HG02884 (cell line): ENCODE measurements around the gene ALAS2.
"Not testable (repeated sequence)": the region's sequence is repeated elsewhere in the genome, so short reads cannot be mapped to it uniquely, and the experiment has no call there.

Experiments
- ATAC-seq: cut with Tn5 transposase; IDR thresholded peaks from one replicate; pipeline ENCODE4 v1.9.1; 2021; ENCODE audit warnings: mild to moderate bottlenecking, moderate library complexity; ENCODE audit not compliant: unreplicated experiment

The ALAS2 gene

GRCh38 chrX:55006827-55007621 is 23.8 kb downstream of the ALAS2 start:
- ATAC-seq: no peak

- no peak for ATAC-seq
Observed at GRCh38 chrX:55005256-55005655, 25.5 kb downstream of the ALAS2 start.

GRCh38 chrX:55004231-55004630 is 26.5 kb downstream of the ALAS2 start:
- no peak for ATAC-seq

- ATAC-seq: peak; percentile 90
Observed at GRCh38 chrX:54999717-55000598, 30.8 kb downstream of the ALAS2 start, which contains the start of gene APEX2. APEX2 (plus strand) TSS chrX:55000363; CDS start chrX:55000423, 60 bp downstream.

- no peak for ATAC-seq
Observed at GRCh38 chrX:54995621-54996020, 35.2 kb downstream of the ALAS2 start.

GRCh38 chrX:54994668-54995351 is 36.0 kb downstream of the ALAS2 start:
- no peak for ATAC-seq

- no peak for ATAC-seq
Observed at GRCh38 chrX:54994099-54994498, 36.7 kb downstream of the ALAS2 start, which contains the start of gene PFKFB1. PFKFB1 (minus strand) TSS chrX:54994188; CDS start chrX:54994007, 181 bp downstream.

GRCh38 chrX:54992911-54993622 is 37.7 kb downstream of the ALAS2 start:
- no peak for ATAC-seq

- no peak for ATAC-seq
Observed at GRCh38 chrX:54991706-54992105, 39.1 kb downstream of the ALAS2 start.

- ATAC-seq: not testable (repeated sequence)
Observed at GRCh38 chrX:54983306-54983705, 47.5 kb downstream of the ALAS2 start.

- no peak for ATAC-seq
Observed at GRCh38 chrX:54980334-54980733, 50.4 kb downstream of the ALAS2 start.

GRCh38 chrX:54979432-54979831 is 51.3 kb downstream of the ALAS2 start:
- no peak for ATAC-seq

GRCh38 chrX:54978448-54978847 is 52.3 kb downstream of the ALAS2 start:
- ATAC-seq: no peak

GRCh38 chrX:54977387-54977786 is 53.4 kb downstream of the ALAS2 start:
- ATAC-seq: no peak

- no peak for ATAC-seq
Observed at GRCh38 chrX:54964766-54965497, 65.8 kb downstream of the ALAS2 start.

- no peak for ATAC-seq
Observed at GRCh38 chrX:54961750-54962149, 69.0 kb downstream of the ALAS2 start.
